Pancreas (tissue), 10 donors: ENCODE measurements around the gene P4HTM. TPM values are rescaled to one million over a fixed set of nuclear protein-coding genes. Genes with fewer than 3 reads are reported as not detected.
A peak's percentile ranks its signal among the peaks of the same experiment; 100 is the strongest.

Source experiments
- ATAC-seq, 4 donors: fragments of 200-7000 bp; cut with Tn5 transposase; one replicate each; pipeline versions ENCODE4 v1.8.0 to v1.9.1; 2020; ENCODE audit warnings: mild to moderate bottlenecking in 4 of 4, moderate library complexity in 4 of 4
- DNase-seq, 6 donors: peaks; one replicate each; pipeline ENCODE4 v3.0.0-alpha.2; 2020
- FAIRE-seq: peaks from 2 replicates; lab custom pipeline; 2012; peaks lifted over from hg19 to GRCh38; lab: Jason Lieb, UNC
- H3K27ac ChIP-seq, 4 donors: fragments of 200-600 bp; sonication (generic); 1 replicate in 3 of 4; 2 replicates in 1 of 4; pipeline versions ENCODE4 v1.5.0 to v1.8.0; 2020
- H3K27me3 ChIP-seq, 4 donors: fragments of 200-600 bp; one replicate each; pipeline ENCODE4 v1.8.0; 2021
- H3K36me3 ChIP-seq, 3 donors: fragments of 200-600 bp; sonication (generic) in 1 of 3; one replicate each; pipeline versions ENCODE4 v1.5.0 to v1.8.0; 2020 to 2021
- H3K4me1 ChIP-seq, 3 donors: fragments of 200-600 bp; one replicate each; pipeline ENCODE4 v1.8.0; 2021
- H3K4me3 ChIP-seq, 4 donors: fragments of 200-600 bp; sonication (generic) in 2 of 4; one replicate each; pipeline versions ENCODE4 v1.5.0 to v1.8.0; 2020 to 2021
- H3K9me3 ChIP-seq, 4 donors: fragments of 200-600 bp; one replicate each; pipeline ENCODE4 v1.8.0; 2021
- WGBS, 2 donors: extraction: QIAGEN DNeasy Blood & Tissue Kit; methylation state at CpG; one replicate each; pipeline ENCODE4 v1.1.7; 2013; 5-methylcytosine and 5-hydroxymethylcytosine counted together
- intact Hi-C, 3 donors: fragments of 100-400 bp; cut with DNase I; formaldehyde crosslinking; loops; one replicate each; pipeline versions ENCODE4 v1.11.1 to v1.14.2; 2022
- polyA plus RNA-seq, 2 donors: library from polyadenylated mRNA; stranded (reverse); fragments of 200-250 nt; gene quantifications; one replicate each; pipeline ENCODE4 v1.2.3, GENCODE V29; 2013
- total RNA-seq, 6 donors: library from RNA; stranded (reverse); fragmentation: NEBNext Ultra II Directional in 4 of 6; extraction: Animal tissue kit (Norgen Biotek cat#: 25700) in 4 of 6; gene quantifications; one replicate each; pipeline versions ENCODE4 v1.2.1 to v1.2.4, GENCODE V29; 2021 to 2023
- TF ChIP-seq, protein P1 (sequence below), 4 donors: fragments of 200-600 bp; sonication (generic) in 3 of 4; IDR thresholded peaks; one replicate each; pipeline versions ENCODE4 v1.5.0 to v1.8.0; 2021; ENCODE audit warnings: antibody characterized with exemption in 4 of 4
- donor health status: healthy with polysubstance abuse.
- donor health status: DM: no; HTN: no; CAD: no; lungs with moderate emphysema.
- donor health status: DM: no; HTN: no; CAD: no.
- donor health status: control.
- donor health status: control.
- donor health status: Bipolar disorder and iron deficiency.
- donor health status: DM: yes; HTN: yes; CAD: no.
- donor health status: DM: no; HTN: no; CAD: no.
- donor health status: DM: no; HTN: no; CAD: no.
- donor health status: DM: yes; HTN: yes; CAD: no.

The P4HTM gene
- total and polyA plus RNA-seq, 8 donors: 29.9 to 108 (median 41.4) TPM

DNA sequence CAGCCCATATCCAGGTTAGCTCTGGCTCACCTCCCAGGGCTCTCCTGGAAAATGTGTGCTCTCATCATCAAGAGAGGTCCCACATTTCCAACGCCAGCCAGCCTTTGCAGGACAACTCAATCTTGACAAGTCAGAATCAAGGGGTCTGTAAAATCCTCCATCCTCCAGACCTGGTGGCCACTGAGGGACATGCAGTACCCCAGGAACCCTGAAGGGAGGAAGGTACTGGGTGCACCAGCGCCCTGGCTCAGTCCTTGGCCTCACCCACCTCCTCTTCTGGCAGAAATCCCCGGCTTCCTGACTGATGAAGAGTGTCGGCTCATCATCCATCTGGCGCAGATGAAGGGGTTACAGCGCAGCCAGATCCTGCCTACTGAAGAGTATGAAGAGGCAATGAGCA is 11.1 kb downstream of the P4HTM start:
- FAIRE-seq (no peak), ATAC-seq (no peak), DNase-seq (peak in 1 of 6 donors; percentile 25)
- H3K36me3 ChIP-seq: no peaks in the 10 kb centered on the region
- no peak overlapping the region for H3K4me3 ChIP-seq
- no peaks in the 10 kb centered on the region for H3K9me3 ChIP-seq
- intact Hi-C loops: no loop called here
- H3K27me3 ChIP-seq: no peaks in the 10 kb centered on the region
- TF ChIP-seq, protein P1, sequence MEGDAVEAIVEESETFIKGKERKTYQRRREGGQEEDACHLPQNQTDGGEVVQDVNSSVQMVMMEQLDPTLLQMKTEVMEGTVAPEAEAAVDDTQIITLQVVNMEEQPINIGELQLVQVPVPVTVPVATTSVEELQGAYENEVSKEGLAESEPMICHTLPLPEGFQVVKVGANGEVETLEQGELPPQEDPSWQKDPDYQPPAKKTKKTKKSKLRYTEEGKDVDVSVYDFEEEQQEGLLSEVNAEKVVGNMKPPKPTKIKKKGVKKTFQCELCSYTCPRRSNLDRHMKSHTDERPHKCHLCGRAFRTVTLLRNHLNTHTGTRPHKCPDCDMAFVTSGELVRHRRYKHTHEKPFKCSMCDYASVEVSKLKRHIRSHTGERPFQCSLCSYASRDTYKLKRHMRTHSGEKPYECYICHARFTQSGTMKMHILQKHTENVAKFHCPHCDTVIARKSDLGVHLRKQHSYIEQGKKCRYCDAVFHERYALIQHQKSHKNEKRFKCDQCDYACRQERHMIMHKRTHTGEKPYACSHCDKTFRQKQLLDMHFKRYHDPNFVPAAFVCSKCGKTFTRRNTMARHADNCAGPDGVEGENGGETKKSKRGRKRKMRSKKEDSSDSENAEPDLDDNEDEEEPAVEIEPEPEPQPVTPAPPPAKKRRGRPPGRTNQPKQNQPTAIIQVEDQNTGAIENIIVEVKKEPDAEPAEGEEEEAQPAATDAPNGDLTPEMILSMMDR (IDR thresholded peaks at IDR 0.05): no peak
- H3K4me1 ChIP-seq: peaks cover 0 to 1% (median 0%) of the 10 kb centered on the region in 3 donors
- WGBS, 2 donors: 89 to 91% methylated on average over 6 of the region's 6 CpGs
- H3K27ac ChIP-seq: no peak overlapping the region

DNA sequence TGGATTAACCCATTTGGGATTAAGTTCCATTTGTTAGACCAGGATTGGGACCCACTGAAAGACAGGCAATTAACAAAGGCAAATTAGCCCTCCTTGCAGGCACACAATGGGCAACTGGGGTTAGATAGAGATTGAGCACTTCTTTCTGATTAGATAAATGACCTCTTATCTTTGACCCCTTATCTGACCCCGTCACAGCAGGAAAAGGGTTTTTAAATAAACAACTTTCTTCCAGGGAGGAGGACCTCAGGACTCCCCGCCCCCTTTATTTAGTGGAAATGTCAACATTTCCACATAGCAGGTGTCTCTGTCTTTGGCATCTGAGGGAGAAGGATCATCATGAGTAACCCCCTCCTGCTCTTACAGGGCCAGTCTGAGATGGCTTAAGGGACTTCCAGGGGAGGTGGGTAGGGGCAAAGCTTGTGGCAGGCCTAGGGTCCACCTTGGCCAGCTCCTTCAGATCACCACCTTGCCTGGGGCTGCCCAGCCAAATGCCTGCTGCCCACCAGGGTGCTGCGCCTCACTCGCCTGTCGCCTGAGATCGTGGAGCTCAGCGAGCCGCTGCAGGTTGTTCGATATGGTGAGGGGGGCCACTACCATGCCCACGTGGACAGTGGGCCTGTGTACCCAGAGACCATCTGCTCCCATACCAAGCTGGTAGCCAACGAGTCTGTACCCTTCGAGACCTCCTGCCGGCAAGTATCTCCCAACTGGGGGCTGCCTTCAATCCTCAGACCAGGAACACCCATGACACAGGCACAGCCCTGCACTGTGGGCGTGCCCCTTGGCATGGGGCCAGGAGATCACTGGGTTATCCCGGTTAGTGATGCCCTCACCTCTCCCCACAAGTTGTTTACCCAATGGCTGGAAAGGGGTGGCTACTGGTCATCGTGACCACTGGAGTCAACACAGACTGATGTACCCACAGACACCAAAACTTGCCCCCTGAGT is 14.6 kb downstream of the P4HTM start:
- intact Hi-C loops: no loop called here
- DNase-seq (peak in 2 of 6 donors; percentile 68 to 72), ATAC-seq (no peak), FAIRE-seq (no peak)
- Histone ChIP-seq H3K4me3 (no peak overlapping the region), H3K9me3 (no peaks in the 10 kb centered on the region), H3K27me3 (no peaks in the 10 kb centered on the region), H3K4me1 (peaks cover 0 to 12% (median 0%) of the 10 kb centered on the region in 3 donors), H3K36me3 (no peaks in the 10 kb centered on the region), H3K27ac (no peak overlapping the region)
- WGBS, 2 donors: 86% methylated on average over 16 of the region's 16 CpGs
- TF ChIP-seq, protein P1 (IDR thresholded peaks at IDR 0.05): no peak

DNA sequence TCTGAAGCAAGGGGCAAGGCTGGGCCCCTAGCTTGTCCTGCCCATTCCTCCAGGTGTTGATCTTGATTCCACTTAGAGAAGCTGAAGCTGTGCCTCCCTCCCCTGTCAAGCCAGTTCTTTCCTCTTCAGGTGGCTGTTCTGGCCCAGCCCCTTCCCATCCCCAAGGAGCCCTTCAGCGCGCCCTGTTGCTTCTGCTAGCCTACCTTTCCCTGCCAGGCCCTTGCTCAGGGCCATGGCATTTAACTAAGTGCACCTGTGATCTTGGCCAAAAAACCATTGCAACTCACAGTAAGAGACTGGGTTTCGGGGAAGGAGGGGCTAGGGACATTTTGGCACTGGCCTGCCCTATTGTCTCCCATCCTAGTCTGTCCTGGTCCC is 15.3 kb downstream of the P4HTM start:
- H3K27me3 ChIP-seq: no peaks in the 10 kb centered on the region
- peaks cover 0 to 12% (median 0%) of the 10 kb centered on the region in 3 donors for H3K4me1 ChIP-seq
- no peak for FAIRE-seq
- 95 to 99% methylated on average over 3 of the region's 3 CpGs for WGBS, 2 donors
- DNase-seq: no peak
- H3K4me3 ChIP-seq: no peak overlapping the region
- H3K9me3 ChIP-seq: no peaks in the 10 kb centered on the region
- intact Hi-C loops: no loop called here
- H3K27ac ChIP-seq: no peak overlapping the region
- TF ChIP-seq, protein P1 (IDR thresholded peaks at IDR 0.05): no peak
- H3K36me3 ChIP-seq: no peaks in the 10 kb centered on the region
- ATAC-seq: no peak

DNA sequence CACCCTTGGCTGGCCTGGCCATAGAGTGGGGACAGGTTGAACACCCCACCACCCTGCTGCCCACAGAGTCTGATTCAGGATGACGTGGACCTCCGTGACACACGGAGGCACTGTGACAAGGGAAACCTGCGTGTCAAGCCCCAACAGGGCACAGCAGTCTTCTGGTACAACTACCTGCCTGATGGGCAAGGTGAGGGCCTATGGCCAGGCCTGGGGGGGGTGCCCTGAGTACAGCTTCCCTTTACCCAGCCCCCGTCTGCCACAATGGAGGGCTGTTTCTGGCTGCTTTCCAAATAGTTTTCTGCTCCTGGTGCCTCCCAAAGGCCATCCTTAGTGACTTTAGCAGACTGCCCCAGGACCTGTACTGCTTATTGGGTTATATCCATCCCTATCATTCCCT is 16.0 kb downstream of the P4HTM start:
- FAIRE-seq: no peak
- TF ChIP-seq, protein P1 (IDR thresholded peaks at IDR 0.05): no peak
- Histone ChIP-seq H3K4me3 (peak overlapping the region in 1 of 4 donors; percentile 57), H3K4me1 (peaks cover 0 to 12% (median 0%) of the 10 kb centered on the region in 3 donors), H3K9me3 (no peaks in the 10 kb centered on the region), H3K27ac (peak overlapping the region; percentile 82 to 96 (median 88)), H3K36me3 (no peaks in the 10 kb centered on the region), H3K27me3 (no peaks in the 10 kb centered on the region)
- peak in 1 of 6 donors; percentile 56 for DNase-seq
- ATAC-seq: no peak
- intact Hi-C loops: no loop called here
- WGBS, 2 donors: 94 to 95% methylated on average over 5 of the region's 5 CpGs
